SU-DHL-6 (cell line): ENCODE measurements around the gene ZNF41.

Experiments used
- H2AFZ ChIP-seq: fragments of 200-600 bp; sonication (generic); 2 replicates; pipeline ENCODE4 v1.6.1; 2014; ENCODE audit warnings: low read depth, mild to moderate bottlenecking, moderate library complexity, mixed read lengths, antibody characterized with exemption, low read length; ENCODE audit not compliant: severe bottlenecking
- H3F3A ChIP-seq: fragments of 200-600 bp; shearing (Covaris generic); 2 replicates; pipeline ENCODE4 v1.6.0; 2016; ENCODE audit warnings: antibody characterized with exemption, mild to moderate bottlenecking; ENCODE audit not compliant: insufficient read depth
- H3K27ac ChIP-seq: fragments of 200-600 bp; sonication (generic); 2 replicates; pipeline ENCODE4 v1.5.1; 2016; ENCODE audit warnings: low read depth, mild to moderate bottlenecking, low read length, moderate library complexity, mixed read lengths
- H3K27me3 ChIP-seq: fragments of 200-600 bp; sonication (generic), shearing (Covaris generic); 2 replicates; pipeline ENCODE4 v1.6.0; 2014; ENCODE audit warnings: mild to moderate bottlenecking, low read length
- H3K36me3 ChIP-seq: fragments of 200-600 bp; sonication (generic); 2 replicates; pipeline ENCODE4 v1.6.1; 2014; ENCODE audit warnings: mild to moderate bottlenecking, low read length, mixed read lengths
- H3K4me2 ChIP-seq: fragments of 300-600, 200-600 bp; shearing (Covaris generic), sonication (generic); 2 replicates; pipeline ENCODE4 v1.6.0; 2014; ENCODE audit warnings: low read length, low read depth, mild to moderate bottlenecking; ENCODE audit not compliant: poor library complexity, severe bottlenecking
- H3K4me3 ChIP-seq: fragments of 200-600 bp; sonication (generic); 2 replicates; pipeline ENCODE4 v1.5.1; 2014; ENCODE audit warnings: antibody characterized with exemption, low read length, mild to moderate bottlenecking, mixed read lengths; ENCODE audit not compliant: insufficient read depth, poor library complexity, severe bottlenecking
- H3K79me2 ChIP-seq: fragments of 200-600 bp; sonication (generic); 2 replicates; pipeline ENCODE4 v1.6.1; 2014; ENCODE audit warnings: mild to moderate bottlenecking, low read length, moderate library complexity; ENCODE audit not compliant: insufficient read depth
- H3K9ac ChIP-seq: fragments of 200-600 bp; sonication (generic); 2 replicates; pipeline ENCODE4 v1.7.0; 2014; ENCODE audit warnings: mild to moderate bottlenecking, low read length
- H3K9me2 ChIP-seq: fragments of 200-600 bp; sonication (generic); replicated peaks from 2 replicates; pipeline ENCODE4 v1.6.1; 2014; ENCODE audit warnings: low read length; ENCODE audit not compliant: insufficient read depth
- H3K9me3 ChIP-seq: fragments of 200-600 bp; sonication (generic); 2 replicates; pipeline ENCODE4 v1.6.1; 2014; ENCODE audit warnings: low read length, mixed read lengths; ENCODE audit not compliant: insufficient read depth
- H4K20me1 ChIP-seq: fragments of 200-600 bp; sonication (generic); 2 replicates; pipeline ENCODE4 v1.6.1; 2014; ENCODE audit warnings: low read depth, mild to moderate bottlenecking, antibody characterized with exemption, low read length, moderate library complexity, mixed read lengths
- CTCF ChIP-seq: fragments of 200-600 bp; sonication (generic); IDR thresholded peaks from one replicate; pipeline ENCODE4 v1.5.1; 2017; ENCODE audit warnings: antibody characterized with exemption, mild to moderate bottlenecking, low read length, moderate library complexity; ENCODE audit not compliant: insufficient read depth, poor library complexity, severe bottlenecking
- EZH2phosphoT487 ChIP-seq: fragments of 200-600 bp; sonication (generic), shearing (Covaris generic); conservative IDR thresholded peaks from 2 replicates; pipeline ENCODE4 v1.6.1; 2018; ENCODE audit warnings: mild to moderate bottlenecking, antibody characterized with exemption, low read length, moderate library complexity, mixed read lengths

ZNF41 gene

GRCh38 chrX:47507153-47507867, 24.3 kb upstream of the ZNF41 start:
- Histone ChIP-seq H4K20me1 (no peaks in the 10 kb centered on the region), H3K27ac (no peak overlapping the region), H3F3A (no peaks in the 10 kb centered on the region), H3K9ac (no peak overlapping the region), H3K27me3 (no peaks in the 10 kb centered on the region), H3K9me2 (no peaks in the 10 kb centered on the region), H3K4me3 (no peak overlapping the region), H3K36me3 (no peaks in the 10 kb centered on the region), H2AFZ (no peak overlapping the region), H3K4me2 (no peak overlapping the region), H3K79me2 (no peaks in the 10 kb centered on the region), H3K9me3 (no peaks in the 10 kb centered on the region)
- no peak for TF ChIP-seq EZH2phosphoT487
- no peak for TF ChIP-seq CTCF

DNA sequence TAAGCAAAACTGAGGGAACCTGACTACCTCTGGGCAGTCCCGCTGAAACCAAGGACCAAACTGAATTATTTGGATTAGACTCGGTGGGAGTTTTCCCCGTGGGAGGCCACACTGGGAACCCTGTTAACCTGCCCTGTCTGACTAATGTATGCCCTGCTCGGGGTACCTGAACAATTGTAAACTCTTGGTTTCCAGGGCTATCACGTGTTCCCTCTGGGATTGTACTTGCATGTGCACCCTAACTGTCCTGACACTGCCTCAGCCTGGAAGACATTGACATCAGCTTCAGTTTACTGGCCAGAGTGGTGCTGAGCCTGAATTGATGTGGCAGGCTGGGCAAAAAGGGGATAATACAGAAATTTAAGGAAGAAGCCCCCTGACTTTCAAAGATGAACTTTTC, 20.1 kb upstream of the ZNF41 start:
- no peak overlapping the region for H3K4me2 ChIP-seq
- H3K27ac ChIP-seq, result no peak overlapping the region
- no peaks in the 10 kb centered on the region for H3K9me3 ChIP-seq
- H2AFZ ChIP-seq, result no peak overlapping the region
- TF ChIP-seq CTCF, result no peak
- TF ChIP-seq EZH2phosphoT487, result no peak
- no peaks in the 10 kb centered on the region for H3K36me3 ChIP-seq
- no peaks in the 10 kb centered on the region for H4K20me1 ChIP-seq
- H3K9ac ChIP-seq, result no peak overlapping the region
- H3F3A ChIP-seq, result no peaks in the 10 kb centered on the region
- no peak overlapping the region for H3K4me3 ChIP-seq
- H3K79me2 ChIP-seq, result no peaks in the 10 kb centered on the region
- H3K9me2 ChIP-seq, result no peaks in the 10 kb centered on the region
- no peaks in the 10 kb centered on the region for H3K27me3 ChIP-seq

GRCh38 chrX:47502316-47503125, 19.5 kb upstream of the ZNF41 start:
- Histone ChIP-seq H3K79me2 (no peaks in the 10 kb centered on the region), H3K27ac (no peak overlapping the region), H3K9me3 (no peaks in the 10 kb centered on the region), H3K36me3 (no peaks in the 10 kb centered on the region), H3K27me3 (no peaks in the 10 kb centered on the region), H3F3A (no peaks in the 10 kb centered on the region), H4K20me1 (no peaks in the 10 kb centered on the region), H2AFZ (no peak overlapping the region), H3K9me2 (no peaks in the 10 kb centered on the region), H3K4me2 (no peak overlapping the region), H3K4me3 (no peak overlapping the region), H3K9ac (no peak overlapping the region)
- TF ChIP-seq CTCF, result no peak
